Hypothalamus (tissue), 51 donors: ENCODE data around the gene ADGRV1.

Experiments used
- DNase-seq, 51 donors: peaks; one replicate each; lab custom pipeline; 2025; lab: John Stamatoyannopoulos, UW

The ADGRV1 gene, protein sequence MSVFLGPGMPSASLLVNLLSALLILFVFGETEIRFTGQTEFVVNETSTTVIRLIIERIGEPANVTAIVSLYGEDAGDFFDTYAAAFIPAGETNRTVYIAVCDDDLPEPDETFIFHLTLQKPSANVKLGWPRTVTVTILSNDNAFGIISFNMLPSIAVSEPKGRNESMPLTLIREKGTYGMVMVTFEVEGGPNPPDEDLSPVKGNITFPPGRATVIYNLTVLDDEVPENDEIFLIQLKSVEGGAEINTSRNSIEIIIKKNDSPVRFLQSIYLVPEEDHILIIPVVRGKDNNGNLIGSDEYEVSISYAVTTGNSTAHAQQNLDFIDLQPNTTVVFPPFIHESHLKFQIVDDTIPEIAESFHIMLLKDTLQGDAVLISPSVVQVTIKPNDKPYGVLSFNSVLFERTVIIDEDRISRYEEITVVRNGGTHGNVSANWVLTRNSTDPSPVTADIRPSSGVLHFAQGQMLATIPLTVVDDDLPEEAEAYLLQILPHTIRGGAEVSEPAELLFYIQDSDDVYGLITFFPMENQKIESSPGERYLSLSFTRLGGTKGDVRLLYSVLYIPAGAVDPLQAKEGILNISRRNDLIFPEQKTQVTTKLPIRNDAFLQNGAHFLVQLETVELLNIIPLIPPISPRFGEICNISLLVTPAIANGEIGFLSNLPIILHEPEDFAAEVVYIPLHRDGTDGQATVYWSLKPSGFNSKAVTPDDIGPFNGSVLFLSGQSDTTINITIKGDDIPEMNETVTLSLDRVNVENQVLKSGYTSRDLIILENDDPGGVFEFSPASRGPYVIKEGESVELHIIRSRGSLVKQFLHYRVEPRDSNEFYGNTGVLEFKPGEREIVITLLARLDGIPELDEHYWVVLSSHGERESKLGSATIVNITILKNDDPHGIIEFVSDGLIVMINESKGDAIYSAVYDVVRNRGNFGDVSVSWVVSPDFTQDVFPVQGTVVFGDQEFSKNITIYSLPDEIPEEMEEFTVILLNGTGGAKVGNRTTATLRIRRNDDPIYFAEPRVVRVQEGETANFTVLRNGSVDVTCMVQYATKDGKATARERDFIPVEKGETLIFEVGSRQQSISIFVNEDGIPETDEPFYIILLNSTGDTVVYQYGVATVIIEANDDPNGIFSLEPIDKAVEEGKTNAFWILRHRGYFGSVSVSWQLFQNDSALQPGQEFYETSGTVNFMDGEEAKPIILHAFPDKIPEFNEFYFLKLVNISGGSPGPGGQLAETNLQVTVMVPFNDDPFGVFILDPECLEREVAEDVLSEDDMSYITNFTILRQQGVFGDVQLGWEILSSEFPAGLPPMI (N-terminal part only)

DNA sequence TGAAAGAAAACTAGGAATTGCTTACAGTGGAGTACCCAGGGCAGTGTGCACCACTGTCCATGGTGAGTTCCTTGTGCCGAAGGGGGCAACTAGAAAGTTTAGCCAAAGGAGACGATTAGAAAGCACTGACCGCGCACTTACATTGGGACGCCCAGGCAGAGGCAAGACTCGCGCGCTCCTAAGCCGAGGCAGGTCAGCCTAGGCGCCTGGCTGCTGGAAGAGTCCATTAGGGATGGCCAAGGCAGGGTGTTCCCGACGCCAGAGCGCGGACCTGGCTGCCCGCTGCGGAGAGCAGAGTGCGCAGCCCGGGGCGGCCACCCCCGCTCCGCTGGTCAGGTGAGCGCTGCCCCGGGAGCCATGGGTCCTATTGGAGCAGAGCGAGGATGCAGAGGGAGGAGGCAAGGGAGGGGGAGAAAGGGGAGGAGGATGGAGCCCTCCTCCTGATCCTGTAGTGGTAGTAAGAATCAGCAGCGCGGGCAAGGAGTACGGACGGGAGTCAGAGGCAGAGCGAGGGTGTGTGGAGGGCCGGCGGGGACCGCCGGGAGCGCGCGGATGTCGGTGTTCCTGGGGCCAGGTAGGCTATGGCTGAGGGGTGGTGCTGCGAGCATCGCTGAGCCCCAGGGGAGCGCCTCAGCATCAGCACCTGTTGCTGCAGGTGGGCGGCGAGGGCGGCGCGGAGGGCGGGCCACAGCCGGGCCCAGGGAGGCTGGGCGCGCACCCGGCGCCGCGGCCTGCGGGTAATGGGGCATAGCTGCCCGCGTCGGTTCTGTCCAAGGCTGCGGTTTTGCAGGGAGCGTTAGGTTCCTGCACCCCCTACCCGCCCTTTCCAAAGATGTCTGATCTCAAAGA lies at the start of gene ADGRV1:
Gene ADGRV1 (plus strand): TSS at position 454 of the 849 bp plus-strand sequence. CDS start 99 bp downstream, at position 553.
- peak in 46 of 51 donors; percentile 4 to 86 (median 56) for DNase-seq

GRCh38 chr5:90510438-90510837 lies 48.2 kb upstream of the ADGRV1 start:
- no peak for DNase-seq

DNA sequence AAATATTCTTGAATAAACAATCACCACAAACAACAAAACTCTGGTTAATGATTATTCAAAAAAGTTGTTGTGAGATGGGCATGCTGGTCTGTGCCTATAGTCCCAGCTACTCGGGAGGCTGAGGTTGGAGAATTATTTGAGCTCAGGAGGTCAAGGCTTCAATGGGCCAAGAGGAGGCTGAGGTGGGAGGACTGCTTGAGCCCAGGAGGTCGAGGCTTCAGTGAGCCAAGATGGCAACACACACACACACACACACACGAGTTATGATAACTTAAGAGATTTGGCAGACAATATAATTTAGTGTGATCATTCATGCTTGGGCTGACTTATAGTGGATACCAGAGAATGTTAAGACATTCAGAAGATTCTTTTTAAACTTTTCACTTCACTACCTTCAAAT lies 44.1 kb upstream of the ADGRV1 start:
- no peak for DNase-seq

GRCh38 chr5:90518661-90519060 lies 39.9 kb upstream of the ADGRV1 start:
- DNase-seq, result no peak

DNA sequence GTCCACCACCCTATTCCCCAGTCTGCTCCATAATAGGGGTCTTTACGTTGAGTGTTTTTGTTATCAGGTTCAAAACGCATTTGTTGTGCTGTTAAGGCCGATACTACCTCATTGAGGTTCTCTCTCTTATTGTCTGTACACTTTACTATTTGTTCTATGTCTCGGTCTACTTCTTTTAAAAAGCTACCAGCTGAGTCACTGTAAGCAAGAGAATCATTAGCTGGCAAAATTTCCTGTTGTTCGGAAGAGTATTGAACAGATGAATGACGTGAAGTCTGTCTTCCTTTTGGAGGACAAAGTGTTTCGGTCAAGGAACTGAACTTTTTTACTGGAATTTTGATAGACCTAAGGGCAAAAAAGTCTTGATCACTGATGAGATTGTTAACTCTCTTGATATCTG lies 39.5 kb upstream of the ADGRV1 start:
- no peak for DNase-seq

GRCh38 chr5:90528601-90529193 lies 29.9 kb upstream of the ADGRV1 start:
- peak in 7 of 51 donors; percentile 28 to 75 (median 44) for DNase-seq

GRCh38 chr5:90529194-90529938 lies 29.2 kb upstream of the ADGRV1 start, which contains the start of gene LYSMD3:
Gene LYSMD3 (minus strand): TSS chr5:90529584. CDS start chr5:90525289, 4,295 bp downstream.
- peak; percentile 59 to 97 (median 90) for DNase-seq

DNA sequence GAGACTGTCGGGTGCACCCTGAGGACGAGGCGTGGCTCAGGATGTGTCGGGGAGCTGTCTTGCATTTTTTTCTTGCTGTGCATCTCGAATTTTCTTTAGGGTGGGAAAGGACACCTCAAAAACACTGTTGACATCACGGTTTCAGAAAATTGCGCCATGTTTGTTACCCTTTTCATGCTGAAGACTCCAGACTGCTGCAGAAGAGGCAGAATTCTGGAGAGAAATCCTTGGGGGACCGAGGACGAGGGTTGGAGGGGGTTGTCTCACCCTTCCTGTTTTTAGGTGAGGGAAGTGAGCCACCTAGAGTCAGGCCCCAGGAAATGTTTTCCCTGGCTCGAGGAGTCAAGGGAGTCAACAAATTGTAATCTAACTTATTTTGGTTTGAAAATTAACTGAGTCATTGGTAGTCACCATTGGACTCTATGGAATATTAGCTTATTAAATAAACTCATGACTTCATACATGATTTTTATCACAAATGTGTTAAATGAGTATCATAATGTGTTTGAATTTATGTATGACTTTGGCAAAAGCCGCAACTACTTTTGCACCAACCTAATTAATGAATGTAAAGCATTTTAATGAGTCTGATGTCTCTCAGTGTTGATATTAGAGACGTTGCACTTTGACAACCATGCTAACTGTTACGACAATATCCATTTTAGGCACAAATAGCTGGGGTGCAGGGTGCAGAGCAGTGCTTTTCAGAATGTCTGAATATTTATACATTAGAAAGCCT lies 28.5 kb upstream of the ADGRV1 start:
- DNase-seq, result peak in 38 of 51 donors; percentile 7 to 94 (median 62)

DNA sequence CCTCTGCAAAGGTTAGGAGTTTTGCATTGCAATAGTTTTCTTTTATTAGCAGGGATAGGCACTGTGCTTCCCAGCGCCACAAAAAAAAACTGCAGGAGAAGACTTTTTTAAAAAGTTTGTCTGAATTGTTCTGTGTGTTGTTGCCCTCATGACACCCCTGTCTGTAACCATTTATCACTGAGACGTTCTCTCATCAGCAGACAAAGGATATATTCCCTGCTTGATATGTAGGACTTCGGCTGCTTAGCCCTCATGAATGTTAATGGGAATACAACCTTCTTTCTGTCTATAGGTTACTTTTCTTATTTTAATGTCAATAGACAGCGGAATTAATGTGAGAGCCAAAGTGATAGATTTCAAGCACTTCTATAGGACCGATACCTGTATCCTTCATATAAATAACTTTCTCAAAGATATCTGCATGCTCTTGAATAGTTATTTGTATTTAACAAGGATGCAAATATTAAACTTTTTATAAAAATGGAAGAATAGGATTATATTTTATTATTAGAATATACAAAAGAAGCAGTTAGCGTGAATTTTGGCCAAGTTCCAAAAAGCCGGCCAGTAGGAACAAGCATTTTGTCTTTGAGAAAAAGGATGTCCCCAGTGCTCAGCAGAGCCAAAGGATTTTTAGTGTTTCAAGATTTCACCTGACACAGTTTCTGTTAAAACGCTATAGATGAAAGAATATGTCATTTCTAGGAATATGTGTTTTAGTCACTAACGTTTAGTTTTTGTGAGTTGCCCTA lies 27.7 kb upstream of the ADGRV1 start:
- DNase-seq, result peak in 6 of 51 donors; percentile 1 to 19 (median 4)

- DNase-seq, result no peak
Measured at GRCh38 chr5:90533794-90534193, 24.8 kb upstream of the ADGRV1 start.

DNA sequence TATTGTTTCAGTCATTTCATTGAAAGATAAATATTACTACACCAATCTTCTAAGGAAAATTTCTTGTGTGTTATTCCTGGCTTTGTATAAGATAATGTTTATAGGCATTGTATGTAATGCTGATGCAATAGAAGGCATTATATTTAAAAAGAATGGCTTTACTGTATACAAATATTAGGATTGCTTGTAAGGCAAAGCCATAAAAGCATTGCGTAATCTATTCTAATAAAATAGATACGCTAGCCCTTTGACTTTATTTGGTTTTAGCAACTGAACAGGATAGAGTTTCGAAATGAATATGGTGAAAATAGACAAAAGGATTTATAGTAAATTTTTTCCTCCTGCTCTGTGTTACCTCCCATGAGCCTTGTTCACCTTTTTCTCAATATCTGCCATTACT lies 23.7 kb upstream of the ADGRV1 start:
- DNase-seq, result no peak

DNA sequence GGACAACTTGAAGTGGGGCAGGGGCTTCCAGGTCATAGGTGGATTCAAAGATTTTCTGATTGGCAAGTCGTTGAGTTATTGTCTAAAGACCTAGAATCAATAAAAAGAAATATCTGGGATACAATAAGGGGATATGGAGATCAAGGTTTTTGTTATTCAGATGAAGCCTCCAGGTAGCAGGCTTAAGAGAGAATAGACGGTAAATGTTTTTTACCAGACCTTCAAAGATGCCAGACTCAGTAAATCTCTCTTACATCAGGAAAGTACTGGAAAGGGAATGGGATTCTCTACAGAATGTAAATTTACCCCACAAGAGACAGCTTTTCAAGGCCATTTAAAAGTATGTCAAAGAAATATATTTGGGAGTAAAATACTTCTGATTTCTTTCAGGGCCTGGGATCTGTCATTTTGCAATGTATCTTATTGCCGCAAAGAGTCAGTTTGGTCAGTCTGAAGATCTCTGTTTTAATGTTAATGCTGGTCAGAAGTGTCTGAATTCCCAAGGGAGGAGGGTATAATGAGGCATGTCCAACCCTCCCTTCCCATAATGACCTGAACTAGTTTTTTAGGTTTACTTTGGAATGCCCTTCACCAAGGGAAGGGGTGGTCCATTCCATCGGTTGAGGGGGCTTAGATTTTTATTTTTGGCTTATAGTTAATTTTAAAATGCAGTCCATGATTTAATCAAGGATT lies 15.6 kb upstream of the ADGRV1 start:
- DNase-seq, result no peak

- DNase-seq, result no peak
Measured at GRCh38 chr5:90545511-90545910, 13.1 kb upstream of the ADGRV1 start.

DNA sequence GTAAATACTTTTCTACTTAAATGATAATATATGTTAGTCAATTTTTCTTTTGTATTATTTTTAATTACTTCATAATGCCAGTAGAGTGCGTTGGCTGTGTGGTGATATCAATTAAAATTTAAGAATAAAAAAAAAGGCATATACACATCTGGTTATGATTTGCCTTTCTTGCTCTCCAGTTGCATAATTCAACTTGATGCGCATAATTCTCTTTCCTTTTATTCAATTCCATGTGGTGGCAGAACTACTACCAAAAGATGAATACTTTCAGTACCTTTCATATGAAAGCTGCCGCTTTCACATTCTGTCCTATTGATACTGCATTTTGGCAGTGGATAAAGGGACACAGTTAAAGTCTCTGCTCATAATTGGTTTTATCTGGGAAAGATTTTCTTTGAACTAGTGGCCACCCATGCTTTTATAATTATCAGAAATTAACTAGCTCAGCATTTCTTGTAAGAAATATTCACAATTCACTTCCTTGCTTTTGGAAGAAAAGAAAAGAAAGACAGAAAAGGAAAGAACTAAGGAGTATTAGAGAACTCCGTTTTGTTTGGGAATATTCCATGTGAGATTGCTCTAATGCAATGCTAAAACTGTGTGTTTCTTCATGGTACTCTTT lies 12.3 kb upstream of the ADGRV1 start:
- no peak for DNase-seq

DNA sequence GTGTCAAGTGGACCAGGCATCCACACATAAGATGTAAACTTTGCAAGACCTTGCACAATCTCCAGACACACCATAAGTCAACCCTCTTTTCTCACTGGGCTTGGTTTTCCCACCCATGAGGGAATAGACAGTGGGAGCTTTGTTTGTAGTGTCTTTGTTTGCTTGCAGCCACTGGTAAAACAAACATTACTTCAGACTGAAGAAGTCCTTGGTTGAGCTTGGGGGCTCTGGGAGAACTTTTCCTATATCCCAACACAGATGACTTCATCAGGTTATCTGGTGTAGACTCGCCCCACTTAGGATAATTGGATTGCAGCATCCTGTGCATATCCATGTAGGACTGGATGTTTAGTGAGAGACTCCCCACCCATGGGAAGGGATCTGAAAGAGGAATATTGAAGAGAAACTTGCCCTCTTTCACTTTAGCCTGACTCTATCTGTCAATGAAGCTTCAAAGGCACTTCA lies 11.5 kb upstream of the ADGRV1 start:
- no peak for DNase-seq
